DND-41 (cell line): ENCODE results near the gene TEX10.

Source experiments
- ATAC-seq: fragments of 200-7000 bp; cut with Tn5 transposase; 3 replicates; pipeline ENCODE4 v1.9.1; 2021; ENCODE audit warnings: low read depth; ENCODE audit not compliant: insufficient read depth
- DNase-seq: peaks from one replicate; pipeline ENCODE4 v3.0.0-alpha.2; 2020
- H2AFZ ChIP-seq: 2 replicates; pipeline ENCODE4 v1.6.0; 2012; ENCODE audit warnings: low read depth, low read length
- H3K27ac ChIP-seq: 2 replicates; pipeline ENCODE4 v1.5.1; 2012; ENCODE audit warnings: low read length, inconsistent platforms
- H3K27me3 ChIP-seq: fragments of 200-600 bp; sonication (generic); 2 replicates; pipeline ENCODE4 v1.6.0; 2012; ENCODE audit warnings: low read length, mild to moderate bottlenecking, inconsistent platforms; ENCODE audit not compliant: insufficient read depth, poor library complexity
- H3K36me3 ChIP-seq: 2 replicates; pipeline ENCODE4 v1.5.1; 2012; ENCODE audit warnings: low read length, inconsistent platforms; ENCODE audit not compliant: insufficient read depth
- H3K4me1 ChIP-seq: 2 replicates; pipeline ENCODE4 v1.5.1; 2012; ENCODE audit warnings: mild to moderate bottlenecking, low read length; ENCODE audit not compliant: insufficient read depth
- H3K4me2 ChIP-seq: 2 replicates; pipeline ENCODE4 v1.6.0; 2012; ENCODE audit warnings: mild to moderate bottlenecking, moderate library complexity, low read length, inconsistent platforms; ENCODE audit not compliant: insufficient read depth
- H3K4me3 ChIP-seq, 2 experiments: fragments of 200-600 bp in 1 of 2; shearing (Covaris generic) in 1 of 2; 2 replicates each; pipeline ENCODE4 v1.5.1; 2012 to 2016; ENCODE audit warnings: inconsistent platforms in 2 of 2, low read length in 2 of 2, mild to moderate bottlenecking in 2 of 2, low read depth in 1 of 2, moderate library complexity in 1 of 2
- H3K79me2 ChIP-seq: 2 replicates; pipeline ENCODE4 v1.6.0; 2012; ENCODE audit warnings: low read length, inconsistent platforms; ENCODE audit not compliant: insufficient read depth
- H3K9ac ChIP-seq: 2 replicates; pipeline ENCODE4 v1.6.0; 2012; ENCODE audit warnings: low read depth, mild to moderate bottlenecking, inconsistent platforms, low read length, moderate library complexity
- H3K9me3 ChIP-seq: 2 replicates; pipeline ENCODE4 v1.5.1; 2012; ENCODE audit warnings: low read length, moderate library complexity, mild to moderate bottlenecking, inconsistent platforms; ENCODE audit not compliant: insufficient read depth, severe bottlenecking
- H4K20me1 ChIP-seq: 2 replicates; pipeline ENCODE4 v1.6.0; 2012; ENCODE audit warnings: low read length; ENCODE audit not compliant: insufficient read depth
- EZH2 ChIP-seq: IDR thresholded peaks from 3 replicates; pipeline ENCODE4 v1.6.1; 2012; ENCODE audit warnings: borderline replicate concordance, low read depth, mild to moderate bottlenecking, moderate library complexity, low read length, inconsistent platforms; ENCODE audit not compliant: severe bottlenecking
- TF ChIP-seq, protein P1 (sequence below): IDR thresholded peaks from 2 replicates; pipeline ENCODE4 v1.5.1; 2012; ENCODE audit warnings: borderline replicate concordance, low read length, moderate library complexity, mild to moderate bottlenecking; ENCODE audit not compliant: poor library complexity, severe bottlenecking; ENCODE audit errors: extremely low read depth

TEX10 gene

DNA sequence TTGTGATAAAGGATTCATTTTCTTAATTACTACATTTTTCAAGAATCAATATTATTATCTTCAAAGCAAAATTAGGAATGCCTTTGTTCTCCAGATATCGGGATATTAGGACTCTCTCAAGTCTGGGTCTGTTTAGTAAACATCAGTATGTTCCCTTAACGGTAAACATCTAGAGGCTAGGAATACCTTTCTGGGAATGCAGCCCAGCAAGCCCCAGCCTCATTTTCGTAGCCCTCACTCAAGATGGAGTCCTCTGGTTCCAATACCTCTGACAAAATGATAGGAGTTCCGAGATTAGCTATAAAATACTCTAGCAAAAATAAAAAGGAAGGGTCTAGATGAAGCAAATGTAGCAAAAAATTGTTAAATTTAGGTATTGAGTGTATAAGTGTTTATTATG lies 84.5 kb downstream of the TEX10 start:
- TF ChIP-seq, protein P1, sequence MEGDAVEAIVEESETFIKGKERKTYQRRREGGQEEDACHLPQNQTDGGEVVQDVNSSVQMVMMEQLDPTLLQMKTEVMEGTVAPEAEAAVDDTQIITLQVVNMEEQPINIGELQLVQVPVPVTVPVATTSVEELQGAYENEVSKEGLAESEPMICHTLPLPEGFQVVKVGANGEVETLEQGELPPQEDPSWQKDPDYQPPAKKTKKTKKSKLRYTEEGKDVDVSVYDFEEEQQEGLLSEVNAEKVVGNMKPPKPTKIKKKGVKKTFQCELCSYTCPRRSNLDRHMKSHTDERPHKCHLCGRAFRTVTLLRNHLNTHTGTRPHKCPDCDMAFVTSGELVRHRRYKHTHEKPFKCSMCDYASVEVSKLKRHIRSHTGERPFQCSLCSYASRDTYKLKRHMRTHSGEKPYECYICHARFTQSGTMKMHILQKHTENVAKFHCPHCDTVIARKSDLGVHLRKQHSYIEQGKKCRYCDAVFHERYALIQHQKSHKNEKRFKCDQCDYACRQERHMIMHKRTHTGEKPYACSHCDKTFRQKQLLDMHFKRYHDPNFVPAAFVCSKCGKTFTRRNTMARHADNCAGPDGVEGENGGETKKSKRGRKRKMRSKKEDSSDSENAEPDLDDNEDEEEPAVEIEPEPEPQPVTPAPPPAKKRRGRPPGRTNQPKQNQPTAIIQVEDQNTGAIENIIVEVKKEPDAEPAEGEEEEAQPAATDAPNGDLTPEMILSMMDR, result no peak
- TF ChIP-seq EZH2, result no peak
- Histone ChIP-seq H3K79me2 (no peaks in the 10 kb centered on the region), H3K36me3 (peaks cover 13% of the 10 kb centered on the region; the same call in 1 of the 2 replicates), H3K4me2 (no peak overlapping the region), H3K4me3 (no peak overlapping the region), H3K27me3 (no peaks in the 10 kb centered on the region), H3K4me1 (no peaks in the 10 kb centered on the region), H3K9me3 (no peaks in the 10 kb centered on the region), H2AFZ (no peak overlapping the region), H4K20me1 (no peaks in the 10 kb centered on the region), H3K9ac (no peak overlapping the region), H3K27ac (no peak overlapping the region)
- no peak for DNase-seq
- no peak for ATAC-seq

- DNase-seq, result no peak
- H3K9ac ChIP-seq, result no peak overlapping the region
- no peak overlapping the region for H3K27ac ChIP-seq
- no peak for ATAC-seq
- H3K9me3 ChIP-seq, result no peaks in the 10 kb centered on the region
- no peaks in the 10 kb centered on the region for H3K79me2 ChIP-seq
- H3K4me1 ChIP-seq, result no peaks in the 10 kb centered on the region
- no peak for TF ChIP-seq EZH2
- TF ChIP-seq, protein P1, result no peak
- H3K36me3 ChIP-seq, result peaks cover 9% of the 10 kb centered on the region; the same call in 1 of the 2 replicates
- no peaks in the 10 kb centered on the region for H4K20me1 ChIP-seq
- no peaks in the 10 kb centered on the region for H3K27me3 ChIP-seq
- H3K4me2 ChIP-seq, result no peak overlapping the region
- H2AFZ ChIP-seq, result no peak overlapping the region
- H3K4me3 ChIP-seq, result no peak overlapping the region
Measured at GRCh38 chr9:100267211-100267610, 85.5 kb downstream of the TEX10 start.
